ENCODE measurements around the gene KLHL7. TPM values are rescaled to one million over a fixed set of nuclear protein-coding genes. Genes with fewer than 3 reads are reported as not detected.

The KLHL7 gene
- total RNA-seq, 1 experiment from 2014 or later, result 33.8 TPM

DNA sequence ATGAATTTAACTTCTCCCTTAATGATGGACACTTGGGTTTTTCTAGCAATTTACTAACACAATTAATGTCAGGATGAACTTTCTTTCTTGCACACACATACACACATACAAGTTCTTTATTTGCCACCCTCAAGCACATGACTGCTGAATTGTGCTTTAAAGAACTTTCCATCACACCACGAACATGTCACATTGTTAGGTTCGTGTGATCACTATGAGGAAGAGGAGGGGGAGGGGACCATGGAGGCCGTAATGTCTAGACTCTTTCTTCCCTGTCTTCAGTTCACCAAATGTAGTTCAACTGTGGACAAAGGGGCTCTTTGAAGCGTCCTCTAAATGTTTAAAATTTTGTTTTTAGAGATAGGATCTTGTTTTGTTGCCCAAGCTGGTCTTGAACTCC is 107.3 kb downstream of the KLHL7 start:
- Histone ChIP-seq H3K4me3 (ENCODE audit: low read depth in 2 of 2, low read length in 2 of 2) (no peak overlapping the region), H3K27ac (ENCODE audit: low read length) (no peak overlapping the region), H3K9me3 (ENCODE audit: control insufficient read depth, insufficient read depth, low read depth, low read length) (no peaks in the 10 kb centered on the region), H3K36me3 (ENCODE audit: control insufficient read depth, insufficient read depth, low read length) (no peaks in the 10 kb centered on the region), H3K27me3 (ENCODE audit: control insufficient read depth, insufficient read depth, low read length) (no peaks in the 10 kb centered on the region), H3K4me1 (ENCODE audit: control insufficient read depth, insufficient read depth, low read length) (peaks cover 10% of the 10 kb centered on the region)
- in situ Hi-C loops (cut with HindIII; ENCODE audit: low pct_unique_long_range_greater_than_20kb, low sequenced_read_pairs), result no loop called here
- no peak for TF ChIP-seq TCF7L2 (IDR thresholded peaks at IDR 0.05; ENCODE audit: low read depth, low read length)
- TF ChIP-seq, protein P1, sequence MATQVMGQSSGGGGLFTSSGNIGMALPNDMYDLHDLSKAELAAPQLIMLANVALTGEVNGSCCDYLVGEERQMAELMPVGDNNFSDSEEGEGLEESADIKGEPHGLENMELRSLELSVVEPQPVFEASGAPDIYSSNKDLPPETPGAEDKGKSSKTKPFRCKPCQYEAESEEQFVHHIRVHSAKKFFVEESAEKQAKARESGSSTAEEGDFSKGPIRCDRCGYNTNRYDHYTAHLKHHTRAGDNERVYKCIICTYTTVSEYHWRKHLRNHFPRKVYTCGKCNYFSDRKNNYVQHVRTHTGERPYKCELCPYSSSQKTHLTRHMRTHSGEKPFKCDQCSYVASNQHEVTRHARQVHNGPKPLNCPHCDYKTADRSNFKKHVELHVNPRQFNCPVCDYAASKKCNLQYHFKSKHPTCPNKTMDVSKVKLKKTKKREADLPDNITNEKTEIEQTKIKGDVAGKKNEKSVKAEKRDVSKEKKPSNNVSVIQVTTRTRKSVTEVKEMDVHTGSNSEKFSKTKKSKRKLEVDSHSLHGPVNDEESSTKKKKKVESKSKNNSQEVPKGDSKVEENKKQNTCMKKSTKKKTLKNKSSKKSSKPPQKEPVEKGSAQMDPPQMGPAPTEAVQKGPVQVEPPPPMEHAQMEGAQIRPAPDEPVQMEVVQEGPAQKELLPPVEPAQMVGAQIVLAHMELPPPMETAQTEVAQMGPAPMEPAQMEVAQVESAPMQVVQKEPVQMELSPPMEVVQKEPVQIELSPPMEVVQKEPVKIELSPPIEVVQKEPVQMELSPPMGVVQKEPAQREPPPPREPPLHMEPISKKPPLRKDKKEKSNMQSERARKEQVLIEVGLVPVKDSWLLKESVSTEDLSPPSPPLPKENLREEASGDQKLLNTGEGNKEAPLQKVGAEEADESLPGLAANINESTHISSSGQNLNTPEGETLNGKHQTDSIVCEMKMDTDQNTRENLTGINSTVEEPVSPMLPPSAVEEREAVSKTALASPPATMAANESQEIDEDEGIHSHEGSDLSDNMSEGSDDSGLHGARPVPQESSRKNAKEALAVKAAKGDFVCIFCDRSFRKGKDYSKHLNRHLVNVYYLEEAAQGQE (IDR thresholded peaks at IDR 0.05; ENCODE audit: insufficient read depth in 1 of 2, low read depth in 2 of 2, low read length in 1 of 2), result no peak
- TF ChIP-seq SIN3A (IDR thresholded peaks at IDR 0.05; ENCODE audit: borderline replicate concordance, insufficient read depth, low read depth, low read length), result no peak
- TF ChIP-seq POLR2AphosphoS5 (IDR thresholded peaks at IDR 0.05; ENCODE audit: low read depth, low read length), result no peak
- TF ChIP-seq, protein P2, sequence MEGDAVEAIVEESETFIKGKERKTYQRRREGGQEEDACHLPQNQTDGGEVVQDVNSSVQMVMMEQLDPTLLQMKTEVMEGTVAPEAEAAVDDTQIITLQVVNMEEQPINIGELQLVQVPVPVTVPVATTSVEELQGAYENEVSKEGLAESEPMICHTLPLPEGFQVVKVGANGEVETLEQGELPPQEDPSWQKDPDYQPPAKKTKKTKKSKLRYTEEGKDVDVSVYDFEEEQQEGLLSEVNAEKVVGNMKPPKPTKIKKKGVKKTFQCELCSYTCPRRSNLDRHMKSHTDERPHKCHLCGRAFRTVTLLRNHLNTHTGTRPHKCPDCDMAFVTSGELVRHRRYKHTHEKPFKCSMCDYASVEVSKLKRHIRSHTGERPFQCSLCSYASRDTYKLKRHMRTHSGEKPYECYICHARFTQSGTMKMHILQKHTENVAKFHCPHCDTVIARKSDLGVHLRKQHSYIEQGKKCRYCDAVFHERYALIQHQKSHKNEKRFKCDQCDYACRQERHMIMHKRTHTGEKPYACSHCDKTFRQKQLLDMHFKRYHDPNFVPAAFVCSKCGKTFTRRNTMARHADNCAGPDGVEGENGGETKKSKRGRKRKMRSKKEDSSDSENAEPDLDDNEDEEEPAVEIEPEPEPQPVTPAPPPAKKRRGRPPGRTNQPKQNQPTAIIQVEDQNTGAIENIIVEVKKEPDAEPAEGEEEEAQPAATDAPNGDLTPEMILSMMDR (IDR thresholded peaks at IDR 0.05), result no peak
- intact Hi-C loops (cut with micrococcal nuclease; ENCODE audit: unreplicated experiment), result no loop called here
- POLR2A ChIA-PET, result interaction anchor here (0.6 kb wide), 1 partner anchor 106 kb away, joined by 5 read pairs; no protein-coding TSS in a partner anchor
- CTCF ChIA-PET, result no interaction called here
- BruUV-seq (replicated peaks), result no TSS peak
- ATAC-seq (no peak), DNase-seq (ENCODE audit: low read depth, low spot score) (no peak)

DNA sequence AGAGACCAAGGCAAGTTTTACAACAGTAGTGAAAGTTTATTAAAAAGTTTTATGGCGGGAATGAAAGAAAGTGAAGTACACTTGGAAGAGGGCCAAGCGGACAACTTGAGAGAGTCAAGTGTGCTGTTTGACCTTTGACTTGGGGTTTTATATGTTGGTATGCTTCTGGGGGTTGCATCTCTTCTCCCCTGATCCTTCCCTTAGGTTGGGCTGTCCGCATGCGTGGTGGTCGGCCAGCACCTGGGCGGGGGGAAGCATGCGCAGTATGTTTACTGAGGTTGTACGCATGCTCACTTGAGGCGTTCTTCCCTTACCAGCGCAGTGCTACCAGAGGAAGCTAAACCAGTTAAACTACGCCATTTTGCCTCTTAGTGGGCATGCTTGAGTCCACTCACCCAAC is 108.2 kb downstream of the KLHL7 start:
- no peaks in the 10 kb centered on the region for H3K9me3 ChIP-seq (ENCODE audit: control insufficient read depth, insufficient read depth, low read depth, low read length)
- ChIA-PET CTCF (no interaction called here), POLR2A (interaction anchor here (0.6 kb wide), 1 partner anchor 284 kb away, joined by 3 read pairs; no protein-coding TSS in a partner anchor)
- TF ChIP-seq, protein P2 (IDR thresholded peaks at IDR 0.05), result no peak
- TF ChIP-seq SIN3A (IDR thresholded peaks at IDR 0.05; ENCODE audit: borderline replicate concordance, insufficient read depth, low read depth, low read length) (no peak), POLR2AphosphoS5 (IDR thresholded peaks at IDR 0.05; ENCODE audit: low read depth, low read length) (no peak), TCF7L2 (IDR thresholded peaks at IDR 0.05; ENCODE audit: low read depth, low read length) (no peak)
- TF ChIP-seq, protein P1 (IDR thresholded peaks at IDR 0.05; ENCODE audit: insufficient read depth in 1 of 2, low read depth in 2 of 2, low read length in 1 of 2), result no peak
- H3K36me3 ChIP-seq (ENCODE audit: control insufficient read depth, insufficient read depth, low read length), result no peaks in the 10 kb centered on the region
- intact Hi-C loops (cut with micrococcal nuclease; ENCODE audit: unreplicated experiment) (no loop called here), in situ Hi-C loops (cut with HindIII; ENCODE audit: low pct_unique_long_range_greater_than_20kb, low sequenced_read_pairs) (no loop called here)
- no peak for DNase-seq (ENCODE audit: low read depth, low spot score)
- BruUV-seq (replicated peaks), result no TSS peak
- H3K27ac ChIP-seq (ENCODE audit: low read length), result no peak overlapping the region
- no peak overlapping the region for H3K4me3 ChIP-seq (ENCODE audit: low read depth in 2 of 2, low read length in 2 of 2)
- no peak for ATAC-seq
- no peaks in the 10 kb centered on the region for H3K27me3 ChIP-seq (ENCODE audit: control insufficient read depth, insufficient read depth, low read length)
- peaks cover 10% of the 10 kb centered on the region for H3K4me1 ChIP-seq (ENCODE audit: control insufficient read depth, insufficient read depth, low read length)
